Ammon's horn (tissue), 1 donor: ENCODE results near the gene ADGRB3.
"Not testable (repeated sequence)": the region's sequence is repeated elsewhere in the genome, so short reads cannot be mapped to it uniquely, and the experiment has no call there.

Experiments
- DNase-seq: peaks from one replicate; pipeline ENCODE4 v3.0.0-alpha.2; 2016; ENCODE audit warnings: low spot score

Gene ADGRB3

GRCh38 chr6:68947721-68948120 is 312.6 kb downstream of the ADGRB3 start:
- DNase-seq, result no peak

- peak; percentile 17 for DNase-seq
Observed at GRCh38 chr6:68951270-68951669, 316.2 kb downstream of the ADGRB3 start.

- no peak for DNase-seq
Observed at GRCh38 chr6:68958327-68958726, 323.2 kb downstream of the ADGRB3 start.

- peak; percentile 83 for DNase-seq
Observed at GRCh38 chr6:68967549-68968300, 332.6 kb downstream of the ADGRB3 start.

- DNase-seq, result no peak
Observed at GRCh38 chr6:68968301-68968649, 333.2 kb downstream of the ADGRB3 start.

GRCh38 chr6:68973066-68973465 is 338.0 kb downstream of the ADGRB3 start:
- no peak for DNase-seq

- DNase-seq, result peak; percentile 95
Observed at GRCh38 chr6:68975064-68975463, 340.0 kb downstream of the ADGRB3 start.

- DNase-seq, result no peak
Observed at GRCh38 chr6:68975816-68976215, 340.7 kb downstream of the ADGRB3 start.

GRCh38 chr6:68976260-68976659 is 341.2 kb downstream of the ADGRB3 start:
- DNase-seq, result no peak

- no peak for DNase-seq
Observed at GRCh38 chr6:68978411-68978810, 343.3 kb downstream of the ADGRB3 start.

GRCh38 chr6:68981668-68982067 is 346.6 kb downstream of the ADGRB3 start:
- not testable (repeated sequence) for DNase-seq

GRCh38 chr6:68988698-68989097 is 353.6 kb downstream of the ADGRB3 start:
- DNase-seq, result no peak

- peak; percentile 11 for DNase-seq
Observed at GRCh38 chr6:68990317-68990716, 355.2 kb downstream of the ADGRB3 start.

GRCh38 chr6:68993911-68994310 is 358.8 kb downstream of the ADGRB3 start:
- DNase-seq, result no peak

GRCh38 chr6:68994521-68994920 is 359.4 kb downstream of the ADGRB3 start:
- no peak for DNase-seq

- DNase-seq, result no peak
Observed at GRCh38 chr6:69005199-69005598, 370.1 kb downstream of the ADGRB3 start.

GRCh38 chr6:69007781-69008180 is 372.7 kb downstream of the ADGRB3 start:
- DNase-seq, result no peak

- DNase-seq, result no peak
Observed at GRCh38 chr6:69012211-69012610, 377.1 kb downstream of the ADGRB3 start.

GRCh38 chr6:69012876-69013275 is 377.8 kb downstream of the ADGRB3 start:
- no peak for DNase-seq

- DNase-seq, result no peak
Observed at GRCh38 chr6:69018906-69019305, 383.8 kb downstream of the ADGRB3 start.

GRCh38 chr6:69019832-69020231 is 384.8 kb downstream of the ADGRB3 start:
- DNase-seq, result no peak

- no peak for DNase-seq
Observed at GRCh38 chr6:69022993-69023392, 387.9 kb downstream of the ADGRB3 start.

GRCh38 chr6:69026243-69026642 is 391.2 kb downstream of the ADGRB3 start:
- no peak for DNase-seq

- no peak for DNase-seq
Observed at GRCh38 chr6:69026715-69027114, 391.6 kb downstream of the ADGRB3 start.
